VCaP (cell line): ENCODE results near the gene ASH1L.

Experiments
- H3K27ac ChIP-seq: fragments of 450-650 bp; 2 replicates; pipeline ENCODE4 v1.5.1; 2017
- CTCF ChIP-seq: fragments of 450-650 bp; conservative IDR thresholded peaks from 2 replicates; pipeline ENCODE4 v1.5.1; 2017; ENCODE audit warnings: mild to moderate bottlenecking, moderate library complexity

The ASH1L gene

DNA sequence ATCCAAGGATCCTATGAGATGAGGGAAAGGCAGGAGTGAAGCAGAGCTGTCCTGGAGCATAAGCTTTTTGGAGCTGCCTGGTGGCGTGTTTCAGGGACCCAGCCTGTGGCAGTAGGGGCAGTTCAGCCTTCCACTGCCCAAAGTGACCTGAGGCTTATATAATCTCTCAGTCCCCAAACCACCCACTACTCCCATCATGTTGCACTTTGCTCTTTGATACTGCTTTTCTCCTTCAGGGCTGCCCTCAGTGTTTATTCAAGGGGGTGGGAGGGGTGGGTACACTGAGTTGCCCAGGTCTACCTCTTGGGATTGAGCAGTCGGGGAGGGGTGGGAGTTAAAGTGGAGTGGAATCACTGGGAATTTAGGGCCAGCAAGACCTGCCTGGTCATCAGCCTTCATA lies 276.1 kb downstream of the ASH1L start:
- TF ChIP-seq CTCF, result no peak
- no peak overlapping the region for H3K27ac ChIP-seq

DNA sequence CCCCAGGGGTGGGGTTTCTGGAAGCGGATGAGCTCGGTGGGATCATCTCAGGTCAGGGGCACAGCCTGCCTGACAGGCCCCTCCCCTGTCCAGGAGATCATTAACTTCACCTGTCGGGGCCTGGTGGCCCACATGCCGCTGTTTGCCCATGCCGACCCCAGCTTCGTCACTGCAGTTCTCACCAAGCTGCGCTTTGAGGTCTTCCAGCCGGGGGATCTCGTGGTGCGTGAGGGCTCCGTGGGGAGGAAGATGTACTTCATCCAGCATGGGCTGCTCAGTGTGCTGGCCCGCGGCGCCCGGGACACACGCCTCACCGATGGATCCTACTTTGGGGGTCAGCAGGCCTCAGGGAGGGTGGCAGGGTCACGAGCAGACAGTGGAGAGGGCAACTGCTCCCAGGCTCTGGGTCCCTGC lies 277.0 kb downstream of the ASH1L start:
- H3K27ac ChIP-seq, result no peak overlapping the region
- no peak for TF ChIP-seq CTCF
